ENCODE measurements around the gene LRRK2.
"Not testable (repeated sequence)": the region's sequence is repeated elsewhere in the genome, so short reads cannot be mapped to it uniquely, and the experiment has no call there.

The LRRK2 gene

GRCh38 chr12:40325349-40325960, 100.7 kb downstream of the LRRK2 start:
- DNase-seq = no peak

- no peak for DNase-seq
Measured at GRCh38 chr12:40327535-40327934, 102.7 kb downstream of the LRRK2 start.

- no peak for DNase-seq
Measured at GRCh38 chr12:40330180-40330579, 105.4 kb downstream of the LRRK2 start.

- DNase-seq = no peak
Measured at GRCh38 chr12:40331886-40332285, 107.1 kb downstream of the LRRK2 start.

GRCh38 chr12:40335991-40336390, 111.2 kb downstream of the LRRK2 start:
- DNase-seq = no peak

GRCh38 chr12:40336573-40337199, 111.9 kb downstream of the LRRK2 start:
- no peak for DNase-seq

GRCh38 chr12:40338071-40338470, 113.3 kb downstream of the LRRK2 start:
- DNase-seq = no peak

- DNase-seq = no peak
Measured at GRCh38 chr12:40338621-40339020, 113.8 kb downstream of the LRRK2 start.

GRCh38 chr12:40342010-40342409, 117.2 kb downstream of the LRRK2 start:
- DNase-seq = no peak

- no peak for DNase-seq
Measured at GRCh38 chr12:40343124-40343523, 118.3 kb downstream of the LRRK2 start.

GRCh38 chr12:40344312-40344711, 119.5 kb downstream of the LRRK2 start:
- DNase-seq = no peak

GRCh38 chr12:40351976-40352375, 127.2 kb downstream of the LRRK2 start:
- DNase-seq = no peak

- DNase-seq = no peak
Measured at GRCh38 chr12:40375076-40375475, 150.3 kb downstream of the LRRK2 start.

GRCh38 chr12:40376533-40377267, 151.9 kb downstream of the LRRK2 start:
- DNase-seq = no peak

GRCh38 chr12:40378691-40379090, 153.9 kb downstream of the LRRK2 start:
- DNase-seq = no peak

- DNase-seq = no peak
Measured at GRCh38 chr12:40382217-40382616, 157.4 kb downstream of the LRRK2 start.

- DNase-seq = not testable (repeated sequence)
Measured at GRCh38 chr12:40387279-40387678, 162.5 kb downstream of the LRRK2 start.

- DNase-seq = no peak
Measured at GRCh38 chr12:40390980-40391379, 166.2 kb downstream of the LRRK2 start.

- no peak for DNase-seq
Measured at GRCh38 chr12:40393026-40393425, 168.2 kb downstream of the LRRK2 start.

GRCh38 chr12:40399656-40400055, 174.9 kb downstream of the LRRK2 start:
- DNase-seq = no peak

- DNase-seq = no peak
Measured at GRCh38 chr12:40405419-40405818, 180.6 kb downstream of the LRRK2 start.
